HG03520 (cell line): Measurements from ENCODE around the gene MRPS24.
"Not testable (repeated sequence)": the region's sequence is repeated elsewhere in the genome, so short reads cannot be mapped to it uniquely, and the experiment has no call there.

ENCODE experiments used
- ATAC-seq: cut with Tn5 transposase; IDR thresholded peaks from one replicate; pipeline ENCODE4 v1.9.1; 2021; ENCODE audit warnings: mild to moderate bottlenecking, moderate library complexity; ENCODE audit not compliant: unreplicated experiment

MRPS24 gene

DNA sequence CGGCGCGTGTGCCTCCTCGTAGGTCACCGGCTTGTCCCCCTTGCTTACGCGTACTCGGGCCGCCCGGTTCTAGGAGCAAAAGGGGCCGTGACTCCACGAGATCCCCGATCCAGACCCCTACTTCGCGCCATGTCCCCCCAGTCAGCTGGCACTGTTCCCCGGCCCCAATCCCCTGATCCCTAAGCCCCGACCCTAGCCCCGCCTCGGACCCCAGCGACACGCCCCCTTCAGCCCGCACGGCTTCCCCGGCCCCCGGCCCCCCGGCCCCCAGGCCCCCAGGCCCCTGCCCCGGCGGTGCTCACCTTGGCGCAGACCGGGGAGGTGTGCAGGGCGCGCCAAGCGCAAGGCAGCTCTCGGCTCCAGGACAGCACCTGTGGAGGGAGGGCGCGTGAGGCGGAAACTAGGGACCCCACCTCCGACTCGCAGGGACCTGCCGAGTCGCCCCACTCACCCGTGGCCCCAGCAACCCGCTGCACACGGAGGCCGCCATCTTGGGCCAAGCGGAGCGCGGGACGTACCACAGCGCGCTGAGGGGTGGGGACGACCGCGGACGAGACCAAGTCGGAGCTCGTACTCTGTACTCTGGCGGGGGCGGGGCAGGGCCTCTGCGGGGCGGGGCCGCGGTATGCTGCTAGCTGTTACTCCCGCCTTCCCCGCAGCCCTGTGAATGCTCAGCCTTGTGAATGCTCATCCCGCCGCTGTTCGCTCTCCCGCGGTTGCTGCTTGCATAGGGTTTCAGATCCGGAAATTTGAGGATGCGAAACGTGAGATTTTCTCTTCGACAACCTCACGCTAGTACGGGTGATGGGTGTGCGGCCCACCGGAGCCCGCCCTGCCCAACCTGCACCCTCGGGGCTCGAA lies at the start of gene MRPS24:
Gene MRPS24, minus strand, starts transcription at position 512 of the 861 bp plus-strand sequence. Its CDS starts 22 bp downstream, at position 490.
- ATAC-seq, result peak; percentile 83

DNA sequence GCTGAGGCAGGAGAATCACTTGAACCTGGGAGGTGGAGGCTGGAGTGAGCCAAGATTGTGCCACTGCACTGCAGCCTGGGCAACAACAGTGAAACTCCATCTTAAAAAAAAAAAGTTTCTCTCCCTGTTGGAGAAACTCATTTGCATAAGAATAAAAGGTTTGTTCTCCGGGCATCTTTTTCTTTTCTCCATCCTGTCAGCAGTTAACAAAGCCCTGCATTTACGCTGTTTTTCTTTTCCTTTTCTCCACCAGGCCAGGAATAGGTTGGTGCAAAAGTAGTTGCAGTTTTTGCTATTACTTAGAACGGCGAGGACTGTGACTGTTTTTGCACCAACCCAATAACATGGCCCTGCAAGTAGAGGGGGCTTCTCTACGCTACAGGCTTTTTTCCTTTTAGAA lies 46.6 kb upstream of the MRPS24 start:
- ATAC-seq, result no peak

DNA sequence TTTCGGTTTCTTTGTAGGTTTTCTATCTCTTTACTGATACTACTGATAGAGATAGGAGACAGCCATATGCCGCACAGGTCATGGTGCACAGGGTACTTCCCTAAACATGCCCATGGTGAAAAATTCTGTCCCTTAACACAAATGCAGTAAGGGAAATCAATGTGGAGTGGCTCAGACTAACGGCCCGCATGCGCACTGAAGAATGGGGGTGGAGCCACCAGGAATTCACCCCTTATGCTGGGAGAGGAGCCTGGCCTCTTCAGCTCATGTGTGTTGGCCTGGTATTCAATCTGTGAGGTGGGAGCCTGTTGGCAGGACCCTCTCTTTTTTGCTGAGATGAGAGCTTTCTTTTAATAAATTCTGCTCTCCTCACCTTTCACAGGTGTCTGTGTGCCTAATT lies 45.5 kb upstream of the MRPS24 start:
- no peak for ATAC-seq

DNA sequence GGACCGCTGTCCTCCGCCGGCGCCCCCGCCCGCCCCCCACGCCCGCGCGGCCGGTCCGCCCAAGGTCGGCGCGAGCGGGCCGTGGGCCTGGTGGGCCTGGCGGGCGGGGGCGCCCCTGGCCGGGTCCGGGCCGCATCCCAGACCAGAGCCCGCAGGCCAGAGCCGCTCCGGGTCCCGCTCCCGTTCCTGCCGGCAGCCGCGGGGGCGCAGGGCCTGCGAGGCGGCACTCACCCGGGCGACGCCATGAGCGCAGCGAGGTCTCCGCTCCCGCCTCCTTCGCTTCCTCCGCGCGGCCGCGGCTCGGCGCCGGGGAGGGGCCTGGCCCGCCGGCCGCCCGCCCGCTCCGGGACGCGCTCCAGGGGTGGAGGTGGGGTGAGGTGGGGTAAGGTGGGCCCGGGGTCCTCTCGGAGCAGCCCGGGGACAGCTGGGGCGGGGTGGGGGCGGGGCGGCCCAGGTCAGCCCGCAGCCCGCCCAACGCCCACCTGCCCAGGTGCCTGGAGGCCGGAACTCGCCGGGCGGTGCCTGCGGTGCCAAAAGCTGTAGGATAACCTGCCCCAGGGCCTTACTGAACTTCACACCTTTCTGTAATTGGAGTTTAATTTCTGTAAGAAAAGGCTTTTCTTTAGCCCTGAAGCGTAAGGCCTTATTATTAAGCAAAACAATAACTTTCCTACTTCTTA lies 37.2 kb upstream of the MRPS24 start, which contains the start of gene URGCP:
Gene URGCP, minus strand, starts transcription at position 266 of the 680 bp plus-strand sequence. Its CDS starts 21 bp downstream, at position 245.
- ATAC-seq, result peak; percentile 54

DNA sequence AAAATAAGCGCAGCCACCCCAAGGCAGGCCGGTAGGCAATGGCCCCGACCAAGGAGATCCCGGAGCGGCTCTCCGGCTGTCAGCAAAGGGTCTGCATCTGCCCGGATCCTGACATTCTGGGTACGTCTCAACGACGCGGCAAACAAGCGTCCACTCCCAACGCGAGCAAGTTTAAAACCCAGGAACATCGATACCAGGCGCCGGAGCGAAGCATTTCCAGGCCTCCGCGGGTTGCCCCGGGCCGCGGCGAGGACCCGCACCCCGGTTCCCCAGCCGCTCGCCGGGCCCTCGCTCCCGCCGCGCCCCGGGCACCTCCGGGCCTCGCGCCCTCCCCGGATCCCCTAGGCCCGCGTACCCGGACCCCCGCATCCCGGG lies 36.6 kb upstream of the MRPS24 start:
- ATAC-seq, result peak; percentile 30

DNA sequence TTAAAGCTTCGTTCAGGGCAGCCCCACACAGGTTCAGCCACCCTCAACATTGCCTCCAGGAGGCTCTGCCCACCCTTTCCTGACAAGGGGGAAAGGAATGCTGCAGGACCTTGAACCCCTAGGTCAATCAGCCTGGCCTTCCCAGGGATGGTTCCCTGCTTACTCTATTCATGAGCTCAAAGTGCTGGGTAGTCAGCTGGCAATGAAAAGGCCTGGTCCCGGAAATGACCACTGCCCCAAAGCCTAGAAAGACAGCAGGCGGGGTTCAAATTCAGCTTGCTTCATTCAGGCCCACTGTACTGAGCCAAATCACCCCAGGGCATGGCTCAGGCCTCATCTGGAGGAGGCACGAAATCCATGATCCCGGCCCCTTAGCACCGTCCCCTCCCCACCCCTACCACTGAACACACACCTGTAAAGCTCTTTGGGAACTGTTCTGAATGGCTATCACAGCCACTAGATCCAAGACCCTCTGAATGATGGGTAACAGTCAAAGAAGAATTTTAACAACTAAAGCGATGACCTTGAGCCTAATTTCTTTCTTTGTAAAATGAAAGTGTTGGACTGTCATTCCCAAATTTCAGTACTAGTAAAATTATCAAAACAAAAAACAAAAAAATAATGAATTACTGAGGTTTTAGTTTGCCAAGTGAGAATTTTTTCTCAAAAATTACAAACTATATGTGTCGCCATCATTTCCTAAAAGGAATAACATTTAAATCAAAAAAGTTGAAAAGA lies 36.1 kb upstream of the MRPS24 start:
- ATAC-seq, result no peak

DNA sequence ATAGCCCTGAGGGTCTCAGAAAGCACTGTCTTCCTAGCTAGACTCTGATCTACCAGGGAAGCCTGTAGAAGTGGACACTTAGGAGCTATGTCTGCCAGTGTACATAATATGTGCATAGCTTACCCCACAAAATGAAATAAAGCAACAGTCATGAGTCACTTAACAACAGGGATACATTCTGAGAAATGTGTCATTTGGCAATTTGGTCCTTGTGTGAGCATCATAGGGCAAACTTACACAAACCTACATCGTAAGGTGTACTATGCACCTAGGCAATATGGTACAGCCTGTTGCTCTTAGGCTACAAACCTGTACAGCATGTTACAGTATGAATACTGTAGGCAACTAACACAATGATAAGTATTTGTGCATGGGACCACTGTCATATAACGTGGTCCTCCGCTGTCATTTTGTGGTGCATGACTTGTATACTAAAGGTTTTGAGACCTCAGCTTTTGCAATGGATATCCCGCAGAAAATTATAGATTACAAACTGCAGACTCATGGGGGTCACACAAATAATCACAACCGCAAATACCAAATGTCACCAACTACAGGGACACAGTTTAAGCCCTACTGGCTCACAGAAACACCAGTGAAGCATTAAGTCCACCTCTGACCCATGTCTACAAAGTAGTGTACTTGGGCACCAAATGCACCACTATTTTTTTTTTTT lies 35.4 kb upstream of the MRPS24 start:
- no peak for ATAC-seq

DNA sequence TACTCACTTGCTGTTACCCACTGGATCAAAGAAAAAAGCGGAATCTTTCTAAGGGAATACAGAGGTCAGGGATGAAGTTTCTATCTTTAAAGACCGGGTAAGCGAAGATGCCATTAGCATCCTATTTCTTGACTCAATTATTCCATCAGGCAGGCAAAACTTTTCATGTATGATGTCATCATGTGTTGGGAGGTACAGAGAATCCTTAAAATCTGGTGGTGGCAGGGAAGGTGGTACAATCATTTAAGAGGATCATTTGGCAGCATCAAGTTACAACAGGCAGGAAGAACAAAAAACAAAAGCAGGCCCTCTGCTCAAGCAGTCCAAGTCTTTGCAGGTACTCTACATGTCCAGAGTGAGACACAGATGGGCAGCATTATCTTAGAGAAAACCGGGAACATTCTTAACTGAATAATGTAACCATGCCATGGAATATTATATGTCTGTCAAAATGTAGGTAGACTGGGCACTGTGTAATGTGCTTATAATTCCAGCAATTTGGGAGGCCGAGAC lies 33.3 kb upstream of the MRPS24 start:
- no peak for ATAC-seq

DNA sequence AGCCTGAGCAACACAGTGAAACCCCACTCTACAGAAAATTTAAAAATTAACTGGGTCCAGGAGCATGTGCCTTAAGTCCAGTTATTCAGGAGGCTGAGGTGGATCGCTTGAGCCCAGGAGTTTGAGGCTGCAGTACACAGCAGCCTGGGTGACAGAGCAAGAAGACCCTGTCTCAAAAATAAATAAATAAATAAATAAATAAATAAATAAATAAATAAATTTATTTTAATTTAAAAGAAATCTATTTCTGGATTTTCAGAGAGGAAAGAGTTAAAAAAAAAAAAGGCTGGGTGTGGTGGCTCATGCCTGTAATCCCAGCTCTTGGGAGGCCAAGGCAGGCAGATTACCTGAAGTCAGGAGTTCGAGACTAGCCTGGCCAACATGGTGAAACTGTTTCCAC lies 29.3 kb upstream of the MRPS24 start:
- ATAC-seq, result not testable (repeated sequence)

DNA sequence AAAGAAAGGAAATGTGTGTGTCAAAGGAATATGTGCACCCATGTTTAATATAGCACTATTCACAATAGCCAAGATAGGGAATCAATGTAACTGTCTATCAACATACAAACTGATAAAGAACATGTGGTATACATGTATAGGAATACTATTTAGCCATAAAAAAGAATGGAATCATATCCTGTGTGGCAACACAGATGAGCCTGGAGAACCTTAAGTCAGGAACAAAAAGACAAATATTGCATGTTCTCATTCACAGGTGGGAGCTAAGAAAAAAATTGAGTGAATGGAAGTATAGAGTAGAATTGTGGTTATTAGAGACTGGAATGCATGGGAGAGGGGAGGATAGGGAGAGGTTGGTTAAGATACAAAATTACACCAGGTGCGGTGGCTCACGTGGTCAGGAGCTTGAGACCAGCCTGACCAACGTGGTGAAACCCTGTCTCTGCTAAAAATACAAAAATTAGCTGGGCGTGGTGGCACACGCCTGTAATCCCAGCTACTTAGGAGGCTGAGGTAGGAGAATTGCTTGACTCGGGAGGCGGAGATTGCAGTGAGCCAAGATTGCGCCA lies 26.6 kb upstream of the MRPS24 start:
- no peak for ATAC-seq

DNA sequence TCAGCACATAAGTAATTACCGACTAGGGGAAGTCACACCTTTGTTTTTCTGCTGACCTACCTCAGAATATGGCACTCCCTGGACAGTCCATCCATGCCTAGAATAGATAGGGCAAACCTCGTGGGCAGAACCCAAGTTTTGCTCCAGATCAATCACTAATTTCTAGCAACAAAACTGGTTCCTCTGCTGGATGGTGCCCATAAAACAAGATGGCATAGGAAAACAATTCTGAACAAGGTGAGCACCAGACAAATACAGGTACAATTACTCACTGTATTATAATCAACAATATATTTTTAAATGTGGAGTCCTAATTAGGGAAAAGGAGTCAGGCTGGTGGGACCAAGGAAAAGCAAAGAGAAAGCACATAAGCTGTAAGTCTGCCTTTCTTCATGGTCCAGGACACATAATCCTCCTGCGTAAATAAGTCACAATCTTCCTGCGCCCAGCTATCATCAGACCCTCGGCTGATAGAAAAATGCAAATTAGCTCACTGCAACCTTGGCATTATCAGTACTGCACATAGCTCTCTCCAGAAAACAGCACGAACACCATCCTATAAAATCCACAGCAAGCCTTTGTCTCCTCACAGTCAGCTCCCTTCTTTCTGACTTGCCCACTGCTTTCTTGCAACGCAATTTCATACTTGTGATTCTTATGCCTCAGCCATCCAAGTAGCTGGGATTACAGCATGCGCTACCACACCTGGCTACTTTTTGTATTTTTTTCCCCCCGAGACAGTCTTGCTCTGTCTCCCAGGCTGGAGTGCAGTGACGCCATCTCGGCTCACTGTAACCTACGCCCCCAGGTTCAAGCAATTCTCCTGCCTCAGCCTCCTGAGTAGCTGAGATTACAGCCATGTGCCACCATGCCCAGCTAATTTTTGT lies 22.0 kb upstream of the MRPS24 start:
- no peak for ATAC-seq

DNA sequence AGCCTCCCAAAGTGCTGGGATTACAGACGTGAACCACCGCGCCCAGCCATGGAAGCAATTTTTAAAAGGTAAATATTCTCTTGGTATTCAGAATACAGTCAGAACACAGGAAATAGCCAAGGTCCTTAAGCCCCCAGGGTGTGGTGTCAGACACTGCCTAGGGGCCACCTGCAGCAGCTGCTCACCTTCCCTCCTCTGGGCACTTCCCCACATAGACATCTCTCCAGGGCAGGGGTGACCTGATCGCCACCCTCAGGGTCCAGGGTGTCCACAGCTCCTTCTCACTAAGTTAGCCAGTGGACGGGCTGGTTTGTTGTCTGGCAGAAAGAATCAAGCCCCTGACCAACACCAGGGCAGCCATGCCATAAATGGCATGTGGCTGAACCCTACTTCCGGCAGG lies 21.2 kb upstream of the MRPS24 start:
- ATAC-seq, result no peak

DNA sequence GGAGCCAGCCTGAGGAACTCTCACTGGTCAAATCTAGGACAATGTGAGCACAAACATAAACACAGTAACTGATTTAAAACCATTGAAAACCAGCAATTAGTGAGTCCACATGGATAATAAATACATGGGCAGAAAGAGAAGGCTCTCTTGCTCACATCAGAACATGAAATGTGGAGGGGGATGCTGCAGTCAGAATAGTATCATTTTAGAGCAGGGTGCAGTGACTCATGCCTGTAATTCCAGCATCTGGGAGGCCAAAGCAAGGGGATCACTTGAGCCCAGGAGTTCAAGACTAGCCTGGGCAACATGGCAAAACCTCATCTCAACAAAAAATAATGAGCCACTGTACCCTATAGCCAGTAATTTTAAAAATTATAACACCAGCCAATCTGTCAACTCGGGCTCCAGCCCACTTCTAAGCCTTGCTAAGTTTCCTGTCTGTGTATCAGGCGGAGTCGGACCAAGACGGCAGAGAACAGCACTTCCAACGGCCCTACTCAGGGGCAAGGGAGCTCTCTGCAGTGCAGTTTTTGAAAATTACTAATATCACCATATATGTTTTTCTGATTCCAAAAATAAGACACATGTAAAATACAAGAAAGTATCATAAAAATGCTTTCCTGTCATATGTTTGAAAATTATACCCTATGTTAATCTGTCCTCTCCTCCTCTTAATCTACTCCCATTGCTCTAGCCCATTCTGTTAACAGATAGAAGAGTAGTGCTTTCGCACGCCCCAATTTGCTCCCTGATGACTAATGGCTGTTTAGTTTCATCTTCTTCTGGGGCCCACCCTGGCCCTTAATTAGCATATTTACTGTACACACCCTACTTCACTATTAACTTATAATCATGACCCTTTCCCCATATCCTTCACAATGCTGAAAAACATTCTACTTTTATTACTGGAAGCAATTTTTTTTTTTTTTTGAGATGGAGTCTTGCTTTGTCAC lies 20.0 kb upstream of the MRPS24 start:
- ATAC-seq, result no peak

DNA sequence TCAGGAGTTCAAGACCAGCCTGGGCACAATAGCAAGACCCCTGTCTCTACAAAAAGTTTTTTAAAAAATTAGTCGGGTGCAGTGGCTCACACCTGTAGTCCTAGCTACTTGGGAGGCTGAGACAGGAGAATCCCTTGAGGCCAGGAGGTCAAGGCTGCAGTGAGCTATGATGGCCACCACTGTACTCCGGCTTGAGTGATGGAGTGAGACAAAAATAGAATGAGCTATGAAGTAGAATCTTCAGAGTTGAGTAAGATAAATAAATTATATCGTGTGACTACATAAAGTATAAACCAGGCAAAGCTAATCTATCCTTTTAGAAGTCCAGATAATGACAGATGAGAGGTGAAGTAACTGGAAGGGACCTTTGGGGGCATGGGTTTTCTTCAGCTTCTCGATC lies 15.3 kb upstream of the MRPS24 start:
- ATAC-seq, result no peak

DNA sequence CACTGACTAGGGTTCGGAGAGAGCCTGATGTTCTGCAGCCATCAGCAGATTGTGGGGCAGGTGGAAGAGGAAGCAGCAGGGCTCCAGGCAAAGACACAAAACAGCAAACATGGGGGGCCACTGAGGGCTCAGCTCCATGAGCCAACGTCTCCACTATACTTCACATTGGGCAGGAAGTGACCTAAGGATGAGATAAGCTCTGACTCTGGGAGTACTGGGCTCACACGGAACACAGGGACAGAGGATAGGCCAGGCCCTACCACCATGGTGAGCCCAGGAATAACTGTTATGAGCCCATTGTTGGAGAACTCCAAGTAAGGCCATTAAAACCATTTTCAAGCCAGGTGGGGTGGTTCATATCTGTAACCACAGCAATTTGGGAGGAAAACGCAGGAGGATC lies 14.9 kb upstream of the MRPS24 start:
- ATAC-seq, result no peak

DNA sequence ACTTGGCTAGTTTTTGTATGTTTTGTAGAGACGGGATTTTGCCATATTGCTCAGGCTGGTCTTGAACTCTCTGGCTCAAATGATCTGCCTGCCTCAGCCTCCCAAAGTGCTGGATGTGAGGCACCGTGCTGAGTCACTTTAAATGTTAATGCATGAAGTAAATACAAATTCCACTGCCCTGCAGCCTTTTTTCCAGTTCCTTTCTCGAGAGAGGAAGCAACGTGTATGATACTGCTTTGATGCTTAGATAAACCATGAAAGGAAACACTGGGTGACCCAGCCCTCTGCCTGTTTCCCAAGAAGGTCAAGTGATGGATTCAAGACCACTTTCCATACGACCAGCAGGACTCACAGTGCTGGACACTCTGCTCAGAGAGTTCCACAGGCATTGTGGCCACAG lies 11.3 kb upstream of the MRPS24 start:
- ATAC-seq, result no peak

DNA sequence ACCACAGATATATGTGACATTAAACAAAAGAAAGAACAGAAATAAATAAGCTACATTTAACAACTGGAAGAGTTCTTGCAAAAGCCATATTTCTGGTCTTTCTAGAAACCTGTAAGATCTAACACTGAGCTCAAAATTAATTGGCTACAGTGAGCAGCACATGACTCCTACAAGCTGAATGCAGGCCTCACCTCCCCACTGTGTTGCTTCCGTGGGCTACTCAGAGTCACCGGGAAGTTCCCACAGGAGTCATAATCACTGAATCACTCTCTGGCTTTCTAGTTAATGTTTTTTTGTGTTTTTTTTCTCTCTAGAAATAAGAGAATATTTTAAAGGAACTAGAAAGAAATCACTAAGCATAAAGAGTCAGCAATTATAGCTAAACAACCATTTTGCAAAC lies 10.2 kb upstream of the MRPS24 start:
- ATAC-seq, result no peak

DNA sequence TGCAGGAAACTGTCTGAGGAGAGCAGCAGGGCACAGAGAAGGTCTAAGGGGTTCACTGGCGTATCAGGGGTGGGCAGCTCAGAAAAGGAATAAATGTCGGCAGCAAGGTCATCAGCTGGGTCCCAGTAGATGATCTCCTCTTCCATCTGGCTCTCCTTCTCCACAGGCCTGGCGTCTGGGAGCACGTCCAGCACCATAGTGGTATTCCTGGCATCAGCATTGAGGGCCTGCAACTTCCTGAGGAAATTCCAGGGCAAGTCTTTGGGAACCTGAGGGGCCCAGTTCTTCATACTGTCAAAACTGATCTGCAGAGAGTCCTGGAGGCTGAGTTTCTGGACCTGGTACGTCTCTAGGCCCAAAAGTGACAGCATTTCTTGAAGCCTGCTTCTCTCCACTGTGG lies 9.6 kb upstream of the MRPS24 start:
- no peak for ATAC-seq
